ENCODE data around the gene APOH. TPM values are rescaled to one million over a fixed set of nuclear protein-coding genes. Genes with fewer than 3 reads are reported as not detected.

APOH gene
- polyA plus RNA-seq, 1 donor (not counting 4 experiments of a cell fraction or from before 2014, with no cell fraction given) = not detected

- TF ChIP-seq EZH2 (IDR thresholded peaks at IDR 0.05; ENCODE audit: low read length) (no peak), CTCF (optimal IDR thresholded peaks at IDR 0.05 in 1 of 3, IDR thresholded peaks at IDR 0.05 in 1 of 3, conservative IDR thresholded peaks at IDR 0.05 in 1 of 3; ENCODE audit: extremely low read depth in 1 of 3, insufficient read depth in 2 of 3, low read length in 3 of 3) (no peak)
- Histone ChIP-seq H3K36me3 (ENCODE audit: control insufficient read depth in 2 of 2, extremely low read depth in 1 of 2, insufficient read depth in 2 of 2, low read length in 2 of 2) (no peaks in the 10 kb centered on the region), H4K20me1 (ENCODE audit: control insufficient read depth, extremely low read depth, insufficient read depth, low read length) (no peaks in the 10 kb centered on the region), H3K4me3 (ENCODE audit: control insufficient read depth in 2 of 3, extremely low read depth in 1 of 3, insufficient read depth in 2 of 3, low read depth in 1 of 3, low read length in 3 of 3) (no peak overlapping the region), H3K4me2 (ENCODE audit: control insufficient read depth, extremely low read depth, insufficient read depth, low read depth, low read length) (no peak overlapping the region), H3K9me1 (ENCODE audit: control insufficient read depth, extremely low read depth, insufficient read depth, low read length) (no peaks in the 10 kb centered on the region), H2AFZ (ENCODE audit: control insufficient read depth, low read length) (no peak overlapping the region), H3K79me2 (ENCODE audit: control insufficient read depth, insufficient read depth, low read length) (no peaks in the 10 kb centered on the region), H3K27ac (ENCODE audit: control insufficient read depth, insufficient read depth, low read length) (no peak overlapping the region), H3K9me3 (ENCODE audit: control insufficient read depth, low read depth, low read length) (no peaks in the 10 kb centered on the region), H3K9ac (ENCODE audit: control insufficient read depth, extremely low read depth, insufficient read depth, low read length) (no peak overlapping the region), H3K4me1 (ENCODE audit: control insufficient read depth, extremely low read depth, insufficient read depth, low read length) (no peaks in the 10 kb centered on the region), H3K27me3 (ENCODE audit: control insufficient read depth, extremely low read depth, insufficient read depth, low read length) (peaks cover 9% of the 10 kb centered on the region)
- dilution Hi-C loops (cut with MboI; ENCODE audit: extremely low pct_ligation_motif_present, low sequenced_read_pairs) = no loop called here
- DNase-seq (ENCODE audit: low read depth, low spot score) (no peak), FAIRE-seq (no peak)
These were observed 13.7 kb downstream of the APOH start for GRCh38 chr17:66215529-66215911.

- dilution Hi-C loops (cut with MboI; ENCODE audit: extremely low pct_ligation_motif_present, low sequenced_read_pairs) = no loop called here
- no peaks in the 10 kb centered on the region for H3K9me1 ChIP-seq (ENCODE audit: control insufficient read depth, extremely low read depth, insufficient read depth, low read length)
- DNase-seq (ENCODE audit: low read depth, low spot score) (no peak), FAIRE-seq (no peak)
- no peaks in the 10 kb centered on the region for H3K9me3 ChIP-seq (ENCODE audit: control insufficient read depth, low read depth, low read length)
- TF ChIP-seq EZH2 (IDR thresholded peaks at IDR 0.05; ENCODE audit: low read length) (no peak), CTCF (optimal IDR thresholded peaks at IDR 0.05 in 1 of 3, IDR thresholded peaks at IDR 0.05 in 1 of 3, conservative IDR thresholded peaks at IDR 0.05 in 1 of 3; ENCODE audit: extremely low read depth in 1 of 3, insufficient read depth in 2 of 3, low read length in 3 of 3) (no peak)
- no peaks in the 10 kb centered on the region for H3K36me3 ChIP-seq (ENCODE audit: control insufficient read depth in 2 of 2, extremely low read depth in 1 of 2, insufficient read depth in 2 of 2, low read length in 2 of 2)
- no peak overlapping the region for H3K4me3 ChIP-seq (ENCODE audit: control insufficient read depth in 2 of 3, extremely low read depth in 1 of 3, insufficient read depth in 2 of 3, low read depth in 1 of 3, low read length in 3 of 3)
- no peak overlapping the region for H3K27ac ChIP-seq (ENCODE audit: control insufficient read depth, insufficient read depth, low read length)
- no peak overlapping the region for H2AFZ ChIP-seq (ENCODE audit: control insufficient read depth, low read length)
- no peaks in the 10 kb centered on the region for H3K4me1 ChIP-seq (ENCODE audit: control insufficient read depth, extremely low read depth, insufficient read depth, low read length)
- H3K27me3 ChIP-seq (ENCODE audit: control insufficient read depth, extremely low read depth, insufficient read depth, low read length) = peaks cover 9% of the 10 kb centered on the region
- H4K20me1 ChIP-seq (ENCODE audit: control insufficient read depth, extremely low read depth, insufficient read depth, low read length) = no peaks in the 10 kb centered on the region
- no peak overlapping the region for H3K9ac ChIP-seq (ENCODE audit: control insufficient read depth, extremely low read depth, insufficient read depth, low read length)
- no peak overlapping the region for H3K4me2 ChIP-seq (ENCODE audit: control insufficient read depth, extremely low read depth, insufficient read depth, low read depth, low read length)
- H3K79me2 ChIP-seq (ENCODE audit: control insufficient read depth, insufficient read depth, low read length) = no peaks in the 10 kb centered on the region
These were observed 14.2 kb downstream of the APOH start for GRCh38 chr17:66214884-66215528.

Measured in keratinocyte (primary cell).